K562 (cell line): ENCODE measurements around the gene NASP. TPM values are rescaled to one million over a fixed set of nuclear protein-coding genes. Genes with fewer than 3 reads are reported as not detected.

Experiments used
- ATAC-seq: fragments of 200-7000 bp; cut with Tn5 transposase; 3 replicates; pipeline ENCODE4 v1.9.1; 2020; ENCODE audit warnings: moderate library complexity
- BruUV-seq: library from RNA; stranded (reverse); fragments of 400-500 nt; replicated peaks from 2 replicates; lab custom pipeline; 2021; lab: Mats Ljungman, UMichigan
- CTCF ChIA-PET: fragments of 300-600 bp; formaldehyde crosslinking; extraction: SDS; loops from one replicate; lab custom pipeline; 2021; ENCODE audit warnings: low intra/inter-chr PET ratio; lab: Yijun Ruan, JAX
- POLR2A ChIA-PET: fragments of 300-600, 350-650 bp; sonication (Branson Sonifier 250); formaldehyde crosslinking; extraction: SDS; loops from one replicate; lab custom pipeline; 2021; ENCODE audit warnings: antibody characterized with exemption, inconsistent platforms; lab: Yijun Ruan, JAX
- DNase-seq, 4 experiments: peaks; one replicate each; pipeline versions ENCODE4 v3.0.0 to v3.0.0-alpha.2; 2011 to 2018; ENCODE audit warnings: low spot score in 3 of 4, mixed read lengths in 3 of 4; ENCODE audit errors: extremely low read depth in 1 of 4
- FAIRE-seq: peaks from 2 replicates; lab custom pipeline; 2011; peaks lifted over from hg19 to GRCh38; lab: Jason Lieb, UNC
- H2AFZ ChIP-seq: 2 replicates; pipeline ENCODE4 v1.6.0; 2011; ENCODE audit warnings: low read depth, low read length, control low read depth, inconsistent platforms
- H3K27ac ChIP-seq: fragments of 200-600 bp; 3 replicates; pipeline ENCODE4 v1.8.0; 2011; ENCODE audit warnings: low read depth, mild to moderate bottlenecking, control low read depth, inconsistent platforms, low read length, moderate library complexity, mixed read lengths; ENCODE audit errors: extremely low read depth
- H3K27me3 ChIP-seq, 2 experiments: fragments of 300-600 bp in 1 of 2; 2 replicates in 1 of 2; 3 replicates in 1 of 2; pipeline versions ENCODE4 v1.6.0 to v1.8.0; 2011; ENCODE audit warnings: inconsistent platforms in 2 of 2, low read length in 2 of 2, mild to moderate bottlenecking in 1 of 2, mixed read lengths in 1 of 2, moderate library complexity in 1 of 2; ENCODE audit not compliant: control insufficient read depth in 2 of 2, insufficient read depth in 2 of 2
- H3K36me3 ChIP-seq: fragments of 300-600 bp; 3 replicates; pipeline ENCODE4 v1.8.0; 2011; ENCODE audit warnings: mild to moderate bottlenecking, low read length, inconsistent platforms; ENCODE audit not compliant: control insufficient read depth, insufficient read depth
- H3K4me1 ChIP-seq, 2 experiments: fragments of 200-600 bp in 1 of 2; replicated peaks in 1 of 2; 2 replicates in 1 of 2; 3 replicates in 1 of 2; pipeline versions ENCODE4 v1.5.1 to v1.8.0; 2011; ENCODE audit warnings: inconsistent platforms in 2 of 2, low read length in 2 of 2, mild to moderate bottlenecking in 1 of 2, mixed read lengths in 1 of 2, moderate library complexity in 1 of 2; ENCODE audit not compliant: control insufficient read depth in 2 of 2, insufficient read depth in 2 of 2
- H3K4me2 ChIP-seq: 2 replicates; pipeline ENCODE4 v1.6.1; 2011; ENCODE audit warnings: low read length, control low read depth, inconsistent platforms, mixed read lengths; ENCODE audit not compliant: insufficient read depth
- H3K4me3 ChIP-seq: fragments of 200-600 bp; sonication (generic), shearing (Covaris generic); 2 replicates; pipeline ENCODE4 v1.5.1; 2016; ENCODE audit warnings: control low read depth, inconsistent platforms
- H3K79me2 ChIP-seq: fragments of 200-600 bp; 3 replicates; pipeline ENCODE4 v1.8.0; 2011; ENCODE audit warnings: low read length, inconsistent platforms; ENCODE audit not compliant: control insufficient read depth, insufficient read depth
- H3K9ac ChIP-seq, 2 experiments: 2 replicates each; pipeline versions ENCODE4 v1.6.0 to v1.6.1; 2011; ENCODE audit warnings: low read depth in 2 of 2, low read length in 2 of 2, control low read depth in 1 of 2, inconsistent platforms in 1 of 2, mild to moderate bottlenecking in 1 of 2, mixed read lengths in 1 of 2; ENCODE audit not compliant: insufficient read depth in 1 of 2
- H3K9me1 ChIP-seq: one replicate; pipeline ENCODE4 v1.6.0; 2011; ENCODE audit warnings: inconsistent platforms, mild to moderate bottlenecking, low read length, moderate library complexity; ENCODE audit not compliant: control insufficient read depth, insufficient read depth
- H3K9me3 ChIP-seq: replicated peaks from 2 replicates; pipeline ENCODE4 v1.5.1; 2011; ENCODE audit warnings: low read depth, low read length, inconsistent platforms; ENCODE audit not compliant: control insufficient read depth, insufficient read depth
- H4K20me1 ChIP-seq: replicated peaks from 2 replicates; pipeline ENCODE4 v1.6.1; 2011; ENCODE audit warnings: low read length, inconsistent platforms, mixed read lengths; ENCODE audit not compliant: control insufficient read depth, insufficient read depth
- ATF7 ChIP-seq: fragments of 450-650 bp; IDR thresholded peaks from 2 replicates; pipeline ENCODE4 v1.7.1; 2014; ENCODE audit warnings: mild to moderate bottlenecking, moderate library complexity
- DIDO1 ChIP-seq: fragments of 450-650 bp; IDR thresholded peaks from 2 replicates; pipeline ENCODE4 v1.6.1; 2016; ENCODE audit warnings: low read depth, missing biosample characterization, missing genetic modification characterization
- FOXJ2 ChIP-seq: fragments of 200-800 bp; sonication (Bioruptor generic); IDR thresholded peaks from 2 replicates; pipeline ENCODE4 v1.6.1; 2016; ENCODE audit warnings: missing genetic modification characterization, missing compliant biosample characterization
- GABPA ChIP-seq: fragments of 200-800 bp; sonication (Bioruptor generic); conservative IDR thresholded peaks from 2 replicates; pipeline ENCODE4 v1.6.1; 2016; ENCODE audit warnings: low read depth, missing genetic modification characterization, missing compliant biosample characterization
- HDAC1 ChIP-seq, 2 experiments: fragments of 450-650 bp; IDR thresholded peaks; 2 replicates each; pipeline ENCODE4 v1.6.1; 2016 to 2017; ENCODE audit warnings: inconsistent platforms in 1 of 2, mild to moderate bottlenecking in 1 of 2, moderate library complexity in 1 of 2
- MAFK ChIP-seq: IDR thresholded peaks from 2 replicates; pipeline ENCODE4 v1.6.1; 2011; ENCODE audit warnings: low read length, improper control_type of control experiment
- MYBL2 ChIP-seq, 2 experiments: fragments of 450-650 bp in 1 of 2; sonication (generic) in 1 of 2; formaldehyde crosslinking in 1 of 2; IDR thresholded peaks; 2 replicates each; pipeline versions ENCODE4 v1.6.1 to v1.8.1; 2017 to 2022; ENCODE audit warnings: borderline replicate concordance in 1 of 2, inconsistent platforms in 1 of 2, low read depth in 1 of 2, mild to moderate bottlenecking in 1 of 2, missing genetic modification reagents in 1 of 2, moderate library complexity in 1 of 2
- SIX5 ChIP-seq, 2 experiments: IDR thresholded peaks; 2 replicates each; pipeline ENCODE4 v1.6.1; 2011; ENCODE audit warnings: low read length in 2 of 2, borderline replicate concordance in 1 of 2, low read depth in 1 of 2, mild to moderate bottlenecking in 1 of 2, moderate library complexity in 1 of 2; ENCODE audit not compliant: insufficient read depth in 1 of 2
- THRAP3 ChIP-seq: fragments of 450-650 bp; IDR thresholded peaks from 2 replicates; pipeline ENCODE4 v1.6.1; 2016; ENCODE audit warnings: mild to moderate bottlenecking, inconsistent platforms, borderline replicate concordance
- ZBTB43 ChIP-seq: sonication (generic); formaldehyde crosslinking; IDR thresholded peaks from 2 replicates; pipeline ENCODE4 v1.8.0; 2023; ENCODE audit warnings: mild to moderate bottlenecking, missing genetic modification reagents
- ZNF24 ChIP-seq: fragments of 450-650 bp; IDR thresholded peaks from 2 replicates; pipeline ENCODE4 v1.6.1; 2016
- ZNF609 ChIP-seq: sonication (generic); formaldehyde crosslinking; IDR thresholded peaks from 2 replicates; pipeline ENCODE4 v1.8.1; 2023; ENCODE audit warnings: missing genetic modification reagents, mild to moderate bottlenecking, borderline replicate concordance
- ZNF644 ChIP-seq: fragments of 200-800 bp; sonication (Bioruptor generic); IDR thresholded peaks from 2 replicates; pipeline ENCODE4 v1.6.1; 2016; ENCODE audit warnings: low read depth, missing genetic modification characterization, missing compliant biosample characterization
- ZNF717 ChIP-seq: fragments of 250-450 bp; sonication (Bioruptor Pico); IDR thresholded peaks from 2 replicates; pipeline ENCODE4 v1.5.0; 2021
- WGBS: fragments of 100-300 bp; shearing (Covaris generic); methylation state at CpG from one replicate; pipeline ENCODE4 v1.1.6; 2016; ENCODE audit warnings: low coverage, mixed read lengths; ENCODE audit not compliant: insufficient coverage; ENCODE audit errors: missing lambda C conversion rate; 5-methylcytosine and 5-hydroxymethylcytosine counted together
- in situ Hi-C: fragments of 300-500 bp; cut with MboI; formaldehyde crosslinking; loops from 4 replicates; pipeline ENCODE4 v1.15.0; 2018; ENCODE audit warnings: inconsistent platforms, mixed read lengths
- intact Hi-C: fragments of 100-400 bp; cut with micrococcal nuclease; formaldehyde crosslinking; loops from 2 replicates; pipeline ENCODE4 v1.14.2; 2022
- polyA plus RNA-seq, 8 experiments: library from polyadenylated mRNA; depleted of rRNA in 4 of 8; stranded (reverse) in 5 of 8; unstranded in 3 of 8; fragments of >200 nt; fragmentation: Nextera tagmentation in 2 of 8; fragmentation: Illumina TruSeq in 1 of 8; extraction: Ambion mirVana in 2 of 8; extraction: Trizol in 1 of 8; gene quantifications; 2 replicates each; pipeline versions ENCODE4 v1.2.1 to v1.2.3, GENCODE V29; 2011 to 2014; ENCODE audit warnings: inconsistent platforms in 1 of 8, missing spikeins in 1 of 8
- total RNA-seq, 7 experiments: library from RNA; depleted of rRNA in 6 of 7; stranded (reverse); fragments of >200 nt in 6 of 7; fragmentation: Illumina TruSeq in 2 of 7; extraction: Trizol in 2 of 7; gene quantifications; 2 replicates each; pipeline versions ENCODE4 v1.2.1 to v1.2.3, GENCODE V29; 2011 to 2021; ENCODE audit warnings: low replicate concordance in 1 of 7

NASP gene
- total and polyA plus RNA-seq, 9 of the 15 experiments (the other 6 are each of a cell fraction or from before 2014, with no cell fraction given) = 199 to 578 (median 419) TPM

- H3K36me3 ChIP-seq = peaks cover 26% of the 10 kb centered on the region
- peak within 1 kb of the TSS; percentile 99 for H2AFZ ChIP-seq
- peak within 1 kb of the TSS; percentile 72 for H3K4me3 ChIP-seq
- H3K27ac ChIP-seq = peak within 1 kb of the TSS; percentile 92
- peak; percentile 86 for FAIRE-seq
- peak within 1 kb of the TSS; percentile 84 to 92 for H3K9ac ChIP-seq
- H3K27me3 ChIP-seq = no peaks in the 10 kb centered on the region; a peak in 1 of 5 replicates
- in situ Hi-C loops = no loop called here
- no peaks in the 10 kb centered on the region for H3K9me1 ChIP-seq
- H4K20me1 ChIP-seq = no peaks in the 10 kb centered on the region
- 3% methylated on average over 47 of the region's 47 CpGs for WGBS
- peaks cover 27% of the 10 kb centered on the region for H3K79me2 ChIP-seq
- H3K9me3 ChIP-seq = no peaks in the 10 kb centered on the region
- peaks cover 10 to 17% of the 10 kb centered on the region in 2 experiments; a peak in 3 of 5 replicates for H3K4me1 ChIP-seq
- CTCF ChIA-PET = interaction anchor here (0.6 kb wide), 2 partner anchors 28 to 646 kb away, joined by 3 read pairs; no protein-coding TSS in a partner anchor
- BruUV-seq = TSS peak; percentile 99
- intact Hi-C loops = loop anchor here (1.0 kb wide), 1 partner anchor 29 kb away; the partner anchor contains the start of gene PRDX1
- peak; percentile 90 to 97 (median 92) for DNase-seq
- H3K4me2 ChIP-seq = peak within 1 kb of the TSS; percentile 95
- POLR2A ChIA-PET = interaction anchor here (0.5 to 5.3 kb wide), 26 partner anchors 9 to 829 kb away, joined by 3 to 83 read pairs (median 6); partner anchors contain the start of genes GPBP1L1, MMACHC, MUTYH and NASP
- peak; percentile 98 for ATAC-seq
- TF ChIP-seq THRAP3 (peak; percentile 79; the same call in 1 of the 2 replicates), GABPA (peak; percentile 91), ZNF609 (CRISPR knock-in tag) (0 out of 2 replicates have a peak, but pooled peaks have one; percentile 59), ZBTB43 (CRISPR knock-in tag) (no peak), MAFK (0 out of 2 replicates have a peak, but pooled peaks have one; percentile 1), ZNF717 (CRISPR knock-in tag) (no peak), SIX5 (IDR thresholded peaks at IDR 0.05; ENCODE audit: borderline replicate concordance in 1 of 2, insufficient read depth in 1 of 2, low read depth in 1 of 2, low read length in 2 of 2) (no peak), HDAC1 (IDR thresholded peaks at IDR 0.05) (peak; percentile 43 to 99; a peak in 3 of 4 replicates), MYBL2 (IDR thresholded peaks at IDR 0.05; ENCODE audit: low read depth) (no peak), MYBL2 (CRISPR knock-in tag; IDR thresholded peaks at IDR 0.05; ENCODE audit: borderline replicate concordance) (no peak), ZNF24 (no peak), DIDO1 (tag) (no peak), ATF7 (peak; percentile 97), ZNF644 (peak; percentile 48; the same call in 1 of the 2 replicates), FOXJ2 (tag) (peak; percentile 86)
These were observed 33.2 kb upstream of the NASP start, which contains the start of gene AKR1A1 for GRCh38 chr1:45550401-45551351. AKR1A1 (plus strand) TSS chr1:45550826; CDS start chr1:45561795, 10,969 bp downstream.
